GM19099 (cell line): ENCODE results near the gene MX2.
A peak's percentile ranks its signal among the peaks of the same experiment; 100 is the strongest.

Experiments
- POLR2A ChIP-seq: IDR thresholded peaks from 3 replicates; pipeline ENCODE4 v1.6.1; 2011; ENCODE audit warnings: low read depth; ENCODE audit not compliant: insufficient read length; ENCODE audit errors: extremely low read depth

The MX2 gene

DNA sequence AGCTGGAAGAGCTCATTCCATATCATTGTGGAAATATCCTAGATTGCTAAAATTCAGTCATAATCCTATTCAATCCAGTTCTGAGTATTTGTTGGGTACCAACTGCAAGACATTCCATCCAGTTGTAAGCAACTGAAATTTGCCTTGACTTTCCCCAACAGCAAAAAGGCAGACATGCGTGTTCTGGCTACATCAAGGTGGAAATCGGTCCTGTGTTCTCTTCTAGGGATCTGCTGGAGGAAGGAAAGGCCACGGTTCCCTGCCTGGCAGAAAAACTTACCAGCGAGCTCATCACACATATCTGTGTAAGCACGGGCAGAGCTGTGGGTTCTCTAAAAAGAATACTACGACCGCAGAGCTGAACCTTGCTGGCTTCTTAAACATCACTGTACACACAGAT lies 81.7 kb downstream of the MX2 start:
- no peak for TF ChIP-seq POLR2A

GRCh38 chr21:41444703-41445464 lies 83.1 kb downstream of the MX2 start:
- no peak for TF ChIP-seq POLR2A

GRCh38 chr21:41445465-41445862 lies 83.6 kb downstream of the MX2 start:
- TF ChIP-seq POLR2A = no peak

- no peak for TF ChIP-seq POLR2A
Observed at GRCh38 chr21:41446586-41446985, 84.8 kb downstream of the MX2 start.

- TF ChIP-seq POLR2A = no peak
Observed at GRCh38 chr21:41447356-41447755, 85.5 kb downstream of the MX2 start.

DNA sequence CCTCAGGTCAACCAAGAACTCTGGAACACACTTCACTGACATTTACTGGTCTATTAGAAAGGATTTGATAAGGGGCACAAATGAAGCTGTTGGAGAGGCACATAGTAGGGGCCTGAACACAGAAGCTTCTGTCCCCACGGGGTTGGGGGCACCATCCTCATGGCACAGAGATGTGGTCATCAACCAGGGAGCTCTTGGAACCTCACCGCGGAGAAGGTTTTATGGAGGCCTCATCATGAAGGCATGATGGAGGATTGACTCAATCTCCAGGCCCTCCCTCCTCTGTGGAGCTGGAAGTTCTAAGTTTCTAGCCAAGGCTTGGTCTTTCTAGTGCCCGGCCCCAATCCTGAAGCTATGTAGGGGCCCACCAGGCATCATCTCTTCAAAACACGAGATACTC lies 87.8 kb downstream of the MX2 start:
- TF ChIP-seq POLR2A = peak; percentile 11

DNA sequence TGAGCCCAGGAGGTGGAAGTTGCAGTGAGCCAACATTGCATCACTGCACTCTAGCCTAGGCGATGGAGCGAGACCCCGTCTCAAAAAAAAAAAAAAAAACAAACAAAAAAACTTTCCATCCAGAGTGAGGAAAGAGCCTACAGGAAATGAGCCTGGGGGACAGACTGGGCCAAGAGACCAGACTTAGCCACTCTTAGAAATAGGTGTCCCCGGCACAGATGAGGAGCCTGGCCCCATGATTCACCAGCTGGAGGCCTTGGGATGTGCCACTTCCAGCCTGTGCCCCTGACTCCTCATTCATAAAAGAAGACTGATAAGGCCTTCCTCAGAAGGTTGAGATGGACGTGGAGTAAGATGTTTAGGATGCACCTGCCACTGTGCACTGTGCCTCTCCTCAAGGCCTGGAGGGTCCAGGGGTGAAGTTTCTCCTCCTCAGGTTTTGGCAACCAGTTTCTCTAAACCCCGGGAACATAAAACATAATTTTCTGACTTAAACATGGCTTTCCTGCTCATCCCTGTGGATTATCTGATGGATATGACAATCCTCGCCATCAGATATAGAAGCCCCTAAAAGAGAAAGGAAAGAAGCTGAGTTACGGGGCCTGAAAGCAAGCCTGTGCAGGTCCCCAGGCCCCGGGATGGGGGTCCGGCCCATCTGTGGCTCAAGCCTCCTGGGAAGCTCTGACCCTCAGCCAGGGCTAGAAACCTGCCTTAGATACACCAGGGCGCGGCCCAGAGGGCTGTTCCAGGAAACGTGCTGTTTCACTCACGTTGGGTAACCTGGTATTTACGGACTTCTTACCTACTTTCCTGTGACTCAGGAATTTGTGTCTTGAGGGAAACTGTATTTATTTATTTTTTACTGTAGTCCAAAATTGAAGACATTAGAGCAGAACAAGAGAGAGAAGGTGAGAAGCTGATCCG lies 90.2 kb downstream of the MX2 start:
- TF ChIP-seq POLR2A = peak; percentile 31

DNA sequence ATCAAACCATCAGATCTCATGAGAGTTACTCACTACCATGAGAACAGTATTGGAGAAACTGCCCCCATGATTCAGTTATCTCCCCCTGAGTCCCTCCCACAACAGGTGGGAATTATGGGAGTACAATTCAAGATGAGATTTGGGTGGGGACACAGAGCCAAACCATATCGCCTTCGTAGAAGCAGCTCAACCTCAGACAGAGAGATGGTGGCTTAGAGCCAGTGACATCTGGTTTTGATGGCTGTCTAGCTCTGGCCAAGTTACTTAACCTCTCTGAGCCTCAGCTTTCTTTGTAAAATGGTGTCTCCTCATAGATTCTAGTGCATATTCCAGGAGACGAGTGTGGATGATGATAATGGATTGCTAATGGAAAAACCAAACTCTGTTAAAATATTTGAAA lies 91.4 kb downstream of the MX2 start:
- TF ChIP-seq POLR2A = no peak

GRCh38 chr21:41453761-41454160 lies 91.9 kb downstream of the MX2 start:
- no peak for TF ChIP-seq POLR2A

GRCh38 chr21:41458121-41458520 lies 96.3 kb downstream of the MX2 start:
- TF ChIP-seq POLR2A = no peak

DNA sequence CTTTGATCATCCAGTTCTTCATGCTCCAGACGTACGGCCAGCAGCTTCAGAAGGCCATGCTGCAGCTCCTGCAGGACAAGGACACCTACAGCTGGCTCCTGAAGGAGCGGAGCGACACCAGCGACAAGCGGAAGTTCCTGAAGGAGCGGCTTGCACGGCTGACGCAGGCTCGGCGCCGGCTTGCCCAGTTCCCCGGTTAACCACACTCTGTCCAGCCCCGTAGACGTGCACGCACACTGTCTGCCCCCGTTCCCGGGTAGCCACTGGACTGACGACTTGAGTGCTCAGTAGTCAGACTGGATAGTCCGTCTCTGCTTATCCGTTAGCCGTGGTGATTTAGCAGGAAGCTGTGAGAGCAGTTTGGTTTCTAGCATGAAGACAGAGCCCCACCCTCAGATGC lies 96.7 kb downstream of the MX2 start:
- no peak for TF ChIP-seq POLR2A
